Neural cell (in vitro differentiated cells): ENCODE results near the gene TP53AIP1.

ENCODE experiments used
- EP300 ChIP-seq: fragments of 450-650 bp; conservative IDR thresholded peaks from 2 replicates; pipeline ENCODE4 v1.6.1; 2014; ENCODE audit warnings: antibody characterized with exemption, mild to moderate bottlenecking, moderate library complexity; ENCODE audit not compliant: poor library complexity, severe bottlenecking
- EZH2 ChIP-seq: fragments of 200-600, 300-800 bp; shearing (Covaris generic), sonication (generic); IDR thresholded peaks from 2 replicates; pipeline ENCODE4 v1.6.1; 2014; ENCODE audit warnings: antibody characterized with exemption, low read length, borderline replicate concordance, mild to moderate bottlenecking; ENCODE audit not compliant: insufficient read depth, poor library complexity, severe bottlenecking
- POLR2AphosphoS5 ChIP-seq: IDR thresholded peaks from 2 replicates; pipeline ENCODE4 v1.6.1; 2012
- RAD21 ChIP-seq: fragments of 450-650 bp; conservative IDR thresholded peaks from 2 replicates; pipeline ENCODE4 v1.6.1; 2014; ENCODE audit warnings: antibody characterized with exemption, mild to moderate bottlenecking, moderate library complexity
- REST ChIP-seq: IDR thresholded peaks from 2 replicates; pipeline ENCODE4 v1.6.1; 2012; ENCODE audit warnings: borderline replicate concordance
- TF ChIP-seq, protein P1 (sequence below): fragments of 450-650 bp; IDR thresholded peaks from 2 replicates; pipeline ENCODE4 v1.5.1; 2014; ENCODE audit warnings: antibody characterized with exemption, mild to moderate bottlenecking, moderate library complexity; ENCODE audit not compliant: poor library complexity, severe bottlenecking

- TF ChIP-seq, protein P1, sequence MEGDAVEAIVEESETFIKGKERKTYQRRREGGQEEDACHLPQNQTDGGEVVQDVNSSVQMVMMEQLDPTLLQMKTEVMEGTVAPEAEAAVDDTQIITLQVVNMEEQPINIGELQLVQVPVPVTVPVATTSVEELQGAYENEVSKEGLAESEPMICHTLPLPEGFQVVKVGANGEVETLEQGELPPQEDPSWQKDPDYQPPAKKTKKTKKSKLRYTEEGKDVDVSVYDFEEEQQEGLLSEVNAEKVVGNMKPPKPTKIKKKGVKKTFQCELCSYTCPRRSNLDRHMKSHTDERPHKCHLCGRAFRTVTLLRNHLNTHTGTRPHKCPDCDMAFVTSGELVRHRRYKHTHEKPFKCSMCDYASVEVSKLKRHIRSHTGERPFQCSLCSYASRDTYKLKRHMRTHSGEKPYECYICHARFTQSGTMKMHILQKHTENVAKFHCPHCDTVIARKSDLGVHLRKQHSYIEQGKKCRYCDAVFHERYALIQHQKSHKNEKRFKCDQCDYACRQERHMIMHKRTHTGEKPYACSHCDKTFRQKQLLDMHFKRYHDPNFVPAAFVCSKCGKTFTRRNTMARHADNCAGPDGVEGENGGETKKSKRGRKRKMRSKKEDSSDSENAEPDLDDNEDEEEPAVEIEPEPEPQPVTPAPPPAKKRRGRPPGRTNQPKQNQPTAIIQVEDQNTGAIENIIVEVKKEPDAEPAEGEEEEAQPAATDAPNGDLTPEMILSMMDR: no peak
- TF ChIP-seq EZH2 (no peak), POLR2AphosphoS5 (no peak), EP300 (no peak), RAD21 (no peak), REST (no peak)
These were observed 54.4 kb downstream of the TP53AIP1 start for GRCh38 chr11:128888034-128888985.
